Neural cell (in vitro differentiated cells): ENCODE data around the gene ARL3.

Source experiments
- EP300 ChIP-seq: fragments of 450-650 bp; conservative IDR thresholded peaks from 2 replicates; pipeline ENCODE4 v1.6.1; 2014; ENCODE audit warnings: antibody characterized with exemption, mild to moderate bottlenecking, moderate library complexity; ENCODE audit not compliant: poor library complexity, severe bottlenecking
- EZH2 ChIP-seq: fragments of 200-600, 300-800 bp; shearing (Covaris generic), sonication (generic); IDR thresholded peaks from 2 replicates; pipeline ENCODE4 v1.6.1; 2014; ENCODE audit warnings: antibody characterized with exemption, low read length, borderline replicate concordance, mild to moderate bottlenecking; ENCODE audit not compliant: insufficient read depth, poor library complexity, severe bottlenecking
- MXI1 ChIP-seq: fragments of 450-650 bp; conservative IDR thresholded peaks from 2 replicates; pipeline ENCODE4 v1.6.1; 2014; ENCODE audit warnings: antibody characterized with exemption, mild to moderate bottlenecking; ENCODE audit not compliant: poor library complexity, severe bottlenecking
- POLR2AphosphoS5 ChIP-seq: IDR thresholded peaks from 2 replicates; pipeline ENCODE4 v1.6.1; 2012
- RAD21 ChIP-seq: fragments of 450-650 bp; conservative IDR thresholded peaks from 2 replicates; pipeline ENCODE4 v1.6.1; 2014; ENCODE audit warnings: antibody characterized with exemption, mild to moderate bottlenecking, moderate library complexity
- SMC3 ChIP-seq: fragments of 450-650 bp; conservative IDR thresholded peaks from 2 replicates; pipeline ENCODE4 v1.6.1; 2014; ENCODE audit warnings: antibody characterized with exemption, mild to moderate bottlenecking, moderate library complexity; ENCODE audit not compliant: poor library complexity
- TAF1 ChIP-seq: IDR thresholded peaks from 2 replicates; pipeline ENCODE4 v1.6.1; 2012; ENCODE audit warnings: low read depth
- TF ChIP-seq, protein P1 (sequence below): fragments of 450-650 bp; IDR thresholded peaks from 2 replicates; pipeline ENCODE4 v1.5.1; 2014; ENCODE audit warnings: antibody characterized with exemption, mild to moderate bottlenecking, moderate library complexity; ENCODE audit not compliant: poor library complexity, severe bottlenecking

DNA sequence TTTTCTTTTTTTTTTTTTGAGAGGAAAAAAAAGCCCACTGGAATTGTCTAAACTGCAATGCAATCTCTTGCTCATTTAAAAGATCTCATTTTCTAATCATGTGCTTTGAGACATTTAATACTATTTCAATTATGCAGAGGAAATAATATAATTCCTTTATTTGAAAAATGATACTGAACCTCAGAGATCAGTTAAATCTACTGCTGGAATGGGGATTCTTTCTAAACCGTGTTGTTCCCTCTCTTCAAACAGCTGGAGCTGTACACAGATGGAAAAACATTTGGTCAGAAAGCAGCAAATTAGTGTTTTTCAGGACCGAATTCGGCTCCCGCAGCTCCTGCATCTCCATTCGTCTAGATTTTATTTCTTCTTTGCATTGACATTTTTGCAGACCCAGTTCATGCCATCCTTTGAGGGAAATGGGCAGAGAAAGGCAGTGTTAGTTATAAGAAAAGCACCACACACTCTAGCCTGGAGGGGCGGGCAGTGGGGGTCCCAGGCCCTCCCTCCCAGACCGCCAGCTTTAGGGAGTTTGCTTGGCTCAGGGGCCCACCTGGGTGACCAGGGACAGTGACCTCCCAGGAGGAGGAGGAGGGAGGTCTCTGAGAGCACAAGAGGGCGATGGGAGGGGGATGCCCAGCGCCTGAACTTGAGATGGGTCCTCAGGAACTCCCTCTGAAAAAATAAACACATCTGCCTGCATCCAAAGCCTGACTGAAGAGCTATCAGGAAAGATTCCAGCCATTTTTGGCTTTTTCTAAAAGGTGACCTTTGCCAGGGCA lies 37.5 kb downstream of the ARL3 start:
- TF ChIP-seq POLR2AphosphoS5 (no peak), EZH2 (no peak), RAD21 (no peak), MXI1 (no peak), EP300 (no peak), SMC3 (no peak), TAF1 (no peak)
- TF ChIP-seq, protein P1, sequence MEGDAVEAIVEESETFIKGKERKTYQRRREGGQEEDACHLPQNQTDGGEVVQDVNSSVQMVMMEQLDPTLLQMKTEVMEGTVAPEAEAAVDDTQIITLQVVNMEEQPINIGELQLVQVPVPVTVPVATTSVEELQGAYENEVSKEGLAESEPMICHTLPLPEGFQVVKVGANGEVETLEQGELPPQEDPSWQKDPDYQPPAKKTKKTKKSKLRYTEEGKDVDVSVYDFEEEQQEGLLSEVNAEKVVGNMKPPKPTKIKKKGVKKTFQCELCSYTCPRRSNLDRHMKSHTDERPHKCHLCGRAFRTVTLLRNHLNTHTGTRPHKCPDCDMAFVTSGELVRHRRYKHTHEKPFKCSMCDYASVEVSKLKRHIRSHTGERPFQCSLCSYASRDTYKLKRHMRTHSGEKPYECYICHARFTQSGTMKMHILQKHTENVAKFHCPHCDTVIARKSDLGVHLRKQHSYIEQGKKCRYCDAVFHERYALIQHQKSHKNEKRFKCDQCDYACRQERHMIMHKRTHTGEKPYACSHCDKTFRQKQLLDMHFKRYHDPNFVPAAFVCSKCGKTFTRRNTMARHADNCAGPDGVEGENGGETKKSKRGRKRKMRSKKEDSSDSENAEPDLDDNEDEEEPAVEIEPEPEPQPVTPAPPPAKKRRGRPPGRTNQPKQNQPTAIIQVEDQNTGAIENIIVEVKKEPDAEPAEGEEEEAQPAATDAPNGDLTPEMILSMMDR, result no peak
